GM18511 (cell line): ENCODE results near the gene ZNF454.

ENCODE experiments used
- ATAC-seq: cut with Tn5 transposase; IDR thresholded peaks from one replicate; pipeline ENCODE4 v1.9.1; 2021; ENCODE audit warnings: mild to moderate bottlenecking, moderate library complexity; ENCODE audit not compliant: unreplicated experiment

The ZNF454 gene

GRCh38 chr5:178992291-178992895 is 51.4 kb downstream of the ZNF454 start:
- no peak for ATAC-seq

- no peak for ATAC-seq
Measured at GRCh38 chr5:178993236-178993765, 52.3 kb downstream of the ZNF454 start.

- ATAC-seq = no peak
Measured at GRCh38 chr5:178993955-178994579, 53.1 kb downstream of the ZNF454 start.

- no peak for ATAC-seq
Measured at GRCh38 chr5:178994580-178995340, 53.8 kb downstream of the ZNF454 start, which contains the start of gene GRM6. GRM6 (minus strand) TSS chr5:178995320; CDS start chr5:178994944, 376 bp downstream.

GRCh38 chr5:178995341-178995690 is 54.3 kb downstream of the ZNF454 start:
- no peak for ATAC-seq

- no peak for ATAC-seq
Measured at GRCh38 chr5:178996156-178996555, 55.2 kb downstream of the ZNF454 start.

- no peak for ATAC-seq
Measured at GRCh38 chr5:178997191-178997590, 56.2 kb downstream of the ZNF454 start.

- no peak for ATAC-seq
Measured at GRCh38 chr5:178998441-178998840, 57.4 kb downstream of the ZNF454 start.

GRCh38 chr5:179006564-179006963 is 65.6 kb downstream of the ZNF454 start:
- ATAC-seq = no peak

GRCh38 chr5:179008667-179009066 is 67.7 kb downstream of the ZNF454 start:
- ATAC-seq = no peak
